OCI-LY7 (cell line): Measurements from ENCODE around the gene NELL1. TPM values are rescaled to one million over a fixed set of nuclear protein-coding genes. Genes with fewer than 3 reads are reported as not detected.

ENCODE experiments used
- BruUV-seq: library from RNA; stranded (reverse); fragments of 400-500 nt; replicated peaks from 2 replicates; lab custom pipeline; 2021; lab: Mats Ljungman, UMichigan
- CTCF ChIA-PET: fragments of 300-600 bp; sonication (Branson Sonifier 250); formaldehyde crosslinking; loops from one replicate; lab custom pipeline; 2022; ENCODE audit warnings: antibody characterized with exemption; ENCODE audit not compliant: unreplicated experiment; lab: Charles Lee
- POLR2A ChIA-PET: fragments of 300-600 bp; sonication (Branson Sonifier 250); formaldehyde crosslinking; loops from one replicate; lab custom pipeline; 2022; ENCODE audit warnings: antibody characterized with exemption; lab: Charles Lee
- DNase-seq: peaks from one replicate; pipeline ENCODE4 v3.0.0-alpha.2; 2015; ENCODE audit warnings: low spot score
- H2AFZ ChIP-seq: fragments of 200-600 bp; sonication (generic), shearing (Covaris generic); 2 replicates; pipeline ENCODE4 v1.6.1; 2014; ENCODE audit warnings: mild to moderate bottlenecking, antibody characterized with exemption, low read length, moderate library complexity
- H3K27ac ChIP-seq: fragments of 200-600 bp; sonication (generic); 2 replicates; pipeline ENCODE4 v1.5.1; 2014; ENCODE audit warnings: mixed run types, low read depth, mild to moderate bottlenecking, moderate library complexity, low read length, inconsistent platforms; ENCODE audit not compliant: poor library complexity, severe bottlenecking
- H3K36me3 ChIP-seq: fragments of 200-600 bp; sonication (generic); 2 replicates; pipeline ENCODE4 v1.6.1; 2014; ENCODE audit warnings: mild to moderate bottlenecking, antibody characterized with exemption, low read length, moderate library complexity, mixed read lengths; ENCODE audit not compliant: insufficient read depth
- H3K4me1 ChIP-seq: fragments of 200-600 bp; sonication (generic); 2 replicates; pipeline ENCODE4 v1.5.1; 2014; ENCODE audit warnings: mild to moderate bottlenecking, low read length; ENCODE audit not compliant: insufficient read depth, poor library complexity, severe bottlenecking
- H3K4me2 ChIP-seq: fragments of 200-600 bp; sonication (generic); 2 replicates; pipeline ENCODE4 v1.6.1; 2014; ENCODE audit warnings: mild to moderate bottlenecking, low read length
- H3K4me3 ChIP-seq: fragments of 200-600 bp; sonication (generic); 2 replicates; pipeline ENCODE4 v1.5.1; 2014; ENCODE audit warnings: mild to moderate bottlenecking, low read depth, low read length; ENCODE audit not compliant: poor library complexity, severe bottlenecking
- H3K79me2 ChIP-seq: fragments of 200-600 bp; sonication (generic); 2 replicates; pipeline ENCODE4 v1.6.1; 2016; ENCODE audit warnings: low read depth, mild to moderate bottlenecking, low read length, moderate library complexity, mixed read lengths; ENCODE audit not compliant: insufficient read depth
- H3K9me2 ChIP-seq: fragments of 200-600 bp; sonication (generic); 2 replicates; pipeline ENCODE4 v1.6.1; 2016; ENCODE audit warnings: mild to moderate bottlenecking, low read length, mixed read lengths; ENCODE audit not compliant: insufficient read depth
- H3K9me3 ChIP-seq: fragments of 200-600 bp; sonication (generic); 2 replicates; pipeline ENCODE4 v1.6.1; 2014; ENCODE audit warnings: mild to moderate bottlenecking, mixed run types, low read length, mixed read lengths
- H4K20me1 ChIP-seq: fragments of 200-600 bp; sonication (generic); 2 replicates; pipeline ENCODE4 v1.6.1; 2014; ENCODE audit warnings: mild to moderate bottlenecking, antibody characterized with exemption, low read length, moderate library complexity, mixed read lengths; ENCODE audit not compliant: insufficient read depth
- EZH2phosphoT487 ChIP-seq: fragments of 200-600 bp; sonication (generic); IDR thresholded peaks from 2 replicates; pipeline ENCODE4 v1.6.1; 2018; ENCODE audit warnings: low read depth, borderline replicate concordance, mild to moderate bottlenecking, mixed run types, antibody characterized with exemption, low read length, moderate library complexity, mixed read lengths
- intact Hi-C: fragments of 100-400 bp; cut with micrococcal nuclease; formaldehyde crosslinking; loops from one replicate; pipeline ENCODE4 v1.10.0; 2022; ENCODE audit not compliant: unreplicated experiment
- total RNA-seq, 2 experiments: library from RNA; depleted of rRNA in 1 of 2; stranded (reverse); fragments of >200 nt in 1 of 2; shearing (Covaris generic) in 1 of 2; gene quantifications; 2 replicates each; pipeline ENCODE4 v1.2.3, GENCODE V29; 2014 to 2022
- TF ChIP-seq, protein P1 (sequence below): fragments of 200-600 bp; sonication (generic); conservative IDR thresholded peaks from 2 replicates; pipeline ENCODE4 v1.5.1; 2014; ENCODE audit warnings: mild to moderate bottlenecking, antibody characterized with exemption, low read length, moderate library complexity, mixed read lengths

Gene NELL1
- total RNA-seq, 2 experiments from 2014 or later, result not detected

DNA sequence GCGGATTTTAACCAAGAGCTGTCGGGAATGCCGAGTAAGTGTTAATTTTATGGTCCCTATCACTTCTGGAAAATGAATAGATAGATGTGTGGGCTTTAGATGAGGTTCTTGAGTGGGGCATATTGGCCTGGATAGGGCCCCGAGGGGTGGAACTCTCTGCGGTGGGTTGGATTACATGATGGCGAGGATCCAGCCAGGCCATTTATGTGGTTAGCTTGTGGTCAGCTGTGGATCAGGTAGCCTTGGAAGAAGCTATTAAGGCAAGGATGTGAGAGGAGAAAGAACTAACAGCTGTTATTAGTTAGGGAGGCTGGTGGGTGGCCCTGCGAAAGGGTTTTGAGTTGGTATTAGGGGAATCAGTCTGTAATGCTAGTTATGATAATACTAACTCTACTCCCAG, 268.4 kb downstream of the NELL1 start:
- Histone ChIP-seq H3K9me2 (no peaks in the 10 kb centered on the region), H3K4me3 (no peak overlapping the region), H3K9me3 (no peaks in the 10 kb centered on the region), H3K4me2 (no peak overlapping the region), H3K4me1 (no peaks in the 10 kb centered on the region), H3K27ac (no peak overlapping the region), H3K79me2 (no peaks in the 10 kb centered on the region), H3K36me3 (no peaks in the 10 kb centered on the region), H4K20me1 (no peaks in the 10 kb centered on the region), H2AFZ (no peak overlapping the region)
- BruUV-seq, result no TSS peak
- DNase-seq, result no peak
- ChIA-PET POLR2A (no interaction called here), CTCF (no interaction called here)
- intact Hi-C loops, result no loop called here
- TF ChIP-seq EZH2phosphoT487, result no peak
- TF ChIP-seq, protein P1, sequence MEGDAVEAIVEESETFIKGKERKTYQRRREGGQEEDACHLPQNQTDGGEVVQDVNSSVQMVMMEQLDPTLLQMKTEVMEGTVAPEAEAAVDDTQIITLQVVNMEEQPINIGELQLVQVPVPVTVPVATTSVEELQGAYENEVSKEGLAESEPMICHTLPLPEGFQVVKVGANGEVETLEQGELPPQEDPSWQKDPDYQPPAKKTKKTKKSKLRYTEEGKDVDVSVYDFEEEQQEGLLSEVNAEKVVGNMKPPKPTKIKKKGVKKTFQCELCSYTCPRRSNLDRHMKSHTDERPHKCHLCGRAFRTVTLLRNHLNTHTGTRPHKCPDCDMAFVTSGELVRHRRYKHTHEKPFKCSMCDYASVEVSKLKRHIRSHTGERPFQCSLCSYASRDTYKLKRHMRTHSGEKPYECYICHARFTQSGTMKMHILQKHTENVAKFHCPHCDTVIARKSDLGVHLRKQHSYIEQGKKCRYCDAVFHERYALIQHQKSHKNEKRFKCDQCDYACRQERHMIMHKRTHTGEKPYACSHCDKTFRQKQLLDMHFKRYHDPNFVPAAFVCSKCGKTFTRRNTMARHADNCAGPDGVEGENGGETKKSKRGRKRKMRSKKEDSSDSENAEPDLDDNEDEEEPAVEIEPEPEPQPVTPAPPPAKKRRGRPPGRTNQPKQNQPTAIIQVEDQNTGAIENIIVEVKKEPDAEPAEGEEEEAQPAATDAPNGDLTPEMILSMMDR, result no peak

DNA sequence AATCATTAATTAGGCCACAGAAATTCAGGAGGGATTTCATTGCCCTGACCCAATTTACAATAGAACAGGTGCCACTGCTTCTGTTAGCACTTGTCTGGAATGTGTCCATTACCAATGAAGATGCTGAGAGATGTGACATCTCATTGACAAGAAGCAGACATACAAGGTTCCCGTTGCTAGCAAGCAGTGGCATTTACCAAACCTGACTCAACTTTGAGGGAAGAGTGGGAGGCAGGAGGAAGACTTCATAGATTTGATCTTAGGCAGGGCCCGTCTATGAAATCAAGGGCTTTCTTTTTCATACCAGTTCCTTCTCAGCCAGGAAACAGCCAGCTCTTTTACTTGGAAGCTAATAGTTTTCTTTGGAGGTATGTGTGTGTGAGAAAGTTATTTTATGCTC, 280.2 kb downstream of the NELL1 start:
- intact Hi-C loops, result no loop called here
- no peak overlapping the region for H3K27ac ChIP-seq
- no peaks in the 10 kb centered on the region for H4K20me1 ChIP-seq
- H3K4me1 ChIP-seq, result no peaks in the 10 kb centered on the region
- H3K79me2 ChIP-seq, result no peaks in the 10 kb centered on the region
- no peaks in the 10 kb centered on the region for H3K9me2 ChIP-seq
- no peaks in the 10 kb centered on the region for H3K9me3 ChIP-seq
- no peak for DNase-seq
- no peak overlapping the region for H3K4me2 ChIP-seq
- no peak overlapping the region for H3K4me3 ChIP-seq
- no peaks in the 10 kb centered on the region for H3K36me3 ChIP-seq
- ChIA-PET CTCF (no interaction called here), POLR2A (interaction anchor here (1.6 kb wide), 1 partner anchor 10 kb away, joined by 4 read pairs; no protein-coding TSS in a partner anchor)
- BruUV-seq, result no TSS peak
- H2AFZ ChIP-seq, result no peak overlapping the region
- TF ChIP-seq EZH2phosphoT487, result no peak
- TF ChIP-seq, protein P1, result no peak

DNA sequence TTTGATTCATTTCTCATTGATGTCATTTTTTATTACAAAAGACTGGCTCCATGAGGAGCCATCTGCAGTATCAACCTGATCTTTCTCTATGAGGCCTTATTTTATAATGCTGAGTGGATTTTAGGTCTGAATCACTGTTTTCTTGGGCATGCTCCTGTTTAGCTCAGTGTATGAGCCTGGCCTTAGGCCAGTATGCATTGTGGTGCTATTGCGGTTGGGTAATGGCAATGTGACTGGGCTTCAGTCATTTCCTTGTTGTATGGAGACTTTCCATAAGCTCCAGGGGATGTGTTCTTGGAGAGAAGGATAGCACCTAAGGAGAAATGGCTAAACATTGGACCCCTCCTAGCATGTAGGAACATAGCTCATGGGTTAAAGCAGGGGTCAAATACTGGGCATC, 293.2 kb downstream of the NELL1 start:
- no peaks in the 10 kb centered on the region for H3K9me2 ChIP-seq
- H3K79me2 ChIP-seq, result no peaks in the 10 kb centered on the region
- POLR2A ChIA-PET, result interaction anchor here (1.0 kb wide), 1 partner anchor 450 kb away, joined by 3 read pairs; no protein-coding TSS in a partner anchor
- TF ChIP-seq, protein P1, result no peak
- no peak for TF ChIP-seq EZH2phosphoT487
- CTCF ChIA-PET, result no interaction called here
- H3K9me3 ChIP-seq, result no peaks in the 10 kb centered on the region
- BruUV-seq, result no TSS peak
- no peak overlapping the region for H2AFZ ChIP-seq
- no peaks in the 10 kb centered on the region for H3K4me1 ChIP-seq
- DNase-seq, result no peak
- intact Hi-C loops, result no loop called here
- H3K4me3 ChIP-seq, result no peak overlapping the region
- no peak overlapping the region for H3K27ac ChIP-seq
- H3K4me2 ChIP-seq, result no peak overlapping the region
- H3K36me3 ChIP-seq, result no peaks in the 10 kb centered on the region
- no peaks in the 10 kb centered on the region for H4K20me1 ChIP-seq
